Measurements from ENCODE around the gene KLHL3. TPM values are rescaled to one million over a fixed set of nuclear protein-coding genes. Genes with fewer than 3 reads are reported as not detected.
A peak's percentile ranks its signal among the peaks of the same experiment; 100 is the strongest.

Gene KLHL3
- total and polyA plus RNA-seq, 9 of the 15 experiments (the other 6 are each of a cell fraction or from before 2014, with no cell fraction given): under 0.01 to 1.5 (median 0.22) TPM

- no peak for TF ChIP-seq TSHZ1 (CRISPR knock-in tag; IDR thresholded peaks at IDR 0.05)
- no peak for TF ChIP-seq SMARCA4 (IDR thresholded peaks at IDR 0.05)
- TF ChIP-seq ARID3A (IDR thresholded peaks at IDR 0.05; ENCODE audit: borderline replicate concordance, low read depth, low read length): peak; percentile 61; the same call in 1 of the 2 replicates
- no peak for TF ChIP-seq ILK (tag; IDR thresholded peaks at IDR 0.05; ENCODE audit: borderline replicate concordance, low read depth)
- peak; percentile 40; the same call in 1 of the 2 replicates for TF ChIP-seq DEAF1 (CRISPR knock-in tag; IDR thresholded peaks at IDR 0.05)
- TF ChIP-seq ZNF780A (CRISPR knock-in tag; IDR thresholded peaks at IDR 0.05): no peak
- TF ChIP-seq ZFX (CRISPR knock-in tag; IDR thresholded peaks at IDR 0.05): no peak
- TF ChIP-seq KLF16 (IDR thresholded peaks at IDR 0.05): no peak
- TF ChIP-seq NFIX (CRISPR knock-in tag; IDR thresholded peaks at IDR 0.05; ENCODE audit: low read depth): no peak
- no peak for TF ChIP-seq STAG1 (CRISPR knock-in tag; IDR thresholded peaks at IDR 0.05; ENCODE audit: borderline replicate concordance)
- TF ChIP-seq TEAD4 (IDR thresholded peaks at IDR 0.05; ENCODE audit: low read length): no peak
- TF ChIP-seq TEAD4 (CRISPR knock-in tag; IDR thresholded peaks at IDR 0.05; ENCODE audit: borderline replicate concordance): no peak
- no peak for TF ChIP-seq CEBPB (tag; IDR thresholded peaks at IDR 0.05)
Measured at GRCh38 chr5:137778772-137779564, 43.1 kb upstream of the KLHL3 start (continued).
